Skeletal muscle tissue (tissue), 4 donors: ENCODE results near the gene FRAT1. TPM values are rescaled to one million over a fixed set of nuclear protein-coding genes. Genes with fewer than 3 reads are reported as not detected.
A peak's percentile ranks its signal among the peaks of the same experiment; 100 is the strongest.
"Not testable (repeated sequence)": the region's sequence is repeated elsewhere in the genome, so short reads cannot be mapped to it uniquely, and the experiment has no call there.

Experiments
- H3K27ac ChIP-seq: one replicate; pipeline ENCODE4 v1.7.0; 2013; ENCODE audit warnings: mild to moderate bottlenecking, low read depth, low read length, inconsistent platforms
- H3K27me3 ChIP-seq, 3 donors: one replicate each; pipeline ENCODE4 v1.7.0; 2013; ENCODE audit warnings: low read length in 3 of 3; ENCODE audit not compliant: control insufficient read depth in 3 of 3, insufficient read depth in 3 of 3
- H3K36me3 ChIP-seq, 3 donors: one replicate each; pipeline ENCODE4 v1.7.0; 2013; ENCODE audit warnings: low read length in 3 of 3; ENCODE audit not compliant: control insufficient read depth in 3 of 3, insufficient read depth in 3 of 3
- H3K4me1 ChIP-seq, 3 donors: one replicate each; pipeline ENCODE4 v1.7.0; 2013; ENCODE audit warnings: low read length in 3 of 3, mild to moderate bottlenecking in 3 of 3; ENCODE audit not compliant: control insufficient read depth in 3 of 3, insufficient read depth in 3 of 3
- H3K4me3 ChIP-seq, 3 donors: one replicate each; pipeline ENCODE4 v1.7.0; 2013; ENCODE audit warnings: low read length in 3 of 3
- H3K9ac ChIP-seq, 3 donors: one replicate each; pipeline ENCODE4 v1.7.0; 2013; ENCODE audit warnings: low read length in 3 of 3, mild to moderate bottlenecking in 3 of 3, moderate library complexity in 2 of 3, low read depth in 1 of 3
- H3K9me3 ChIP-seq, 3 donors: one replicate each; pipeline ENCODE4 v1.7.0; 2013; ENCODE audit warnings: low read length in 3 of 3; ENCODE audit not compliant: control insufficient read depth in 3 of 3
- total RNA-seq: library from RNA; depleted of rRNA; stranded (reverse); fragments of >200 nt; gene quantifications from one replicate; pipeline ENCODE4 v1.2.3, GENCODE V29; 2014
- donor health status: Osteomylitis.

The FRAT1 gene
- total RNA-seq, 1 donor from 2014 or later, result 2.1 TPM

DNA sequence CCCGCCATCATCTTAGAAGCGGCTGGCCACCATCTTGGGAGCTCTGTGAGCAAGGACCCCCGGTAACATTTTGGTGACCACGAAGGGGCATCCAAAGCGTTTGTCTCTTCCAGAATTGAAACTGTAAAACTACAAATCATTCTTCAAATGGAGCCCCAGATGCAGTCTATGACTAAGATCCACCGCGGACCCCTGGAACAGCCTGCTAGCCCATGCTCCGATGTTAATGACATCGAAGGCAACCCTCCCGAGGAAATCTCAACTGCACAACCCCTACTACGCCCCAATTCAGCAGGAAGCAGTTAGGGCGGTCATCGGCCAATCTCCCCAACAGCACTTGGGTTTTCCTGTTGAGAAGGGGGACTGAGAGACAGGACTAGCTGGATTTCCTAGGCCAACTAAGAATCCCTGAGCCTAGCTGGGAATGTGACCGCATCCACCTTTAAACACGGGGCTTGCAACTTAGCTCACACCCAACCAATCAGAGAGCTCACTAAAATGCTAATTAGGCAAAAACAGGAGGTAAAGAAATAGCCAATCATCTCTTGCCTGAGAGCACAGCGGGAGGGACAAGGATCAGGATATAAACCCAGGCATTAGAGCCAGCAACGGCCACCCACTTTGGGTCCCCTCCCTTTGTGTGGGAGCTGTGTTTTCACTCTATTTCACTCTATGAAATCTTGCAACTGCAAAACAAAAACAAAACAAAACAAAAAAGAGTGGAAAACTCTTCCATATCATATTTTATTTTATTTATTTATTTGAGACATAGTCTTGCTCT is 28.3 kb upstream of the FRAT1 start:
- not testable (repeated sequence) for H3K27ac ChIP-seq, H3K4me1 ChIP-seq, H3K9ac ChIP-seq, H3K9me3 ChIP-seq, H3K27me3 ChIP-seq, H3K4me3 ChIP-seq, H3K36me3 ChIP-seq

- H3K9me3 ChIP-seq, result no peaks in the 10 kb centered on the region
- peak overlapping the region; percentile 90 to 95 (median 95) for H3K4me3 ChIP-seq
- peaks cover 5 to 7% (median 6%) of the 10 kb centered on the region in 3 donors for H3K4me1 ChIP-seq
- H3K9ac ChIP-seq, result peak overlapping the region; percentile 88 to 92 (median 89)
- peak overlapping the region; percentile 90 for H3K27ac ChIP-seq
- peaks cover 0 to 3% (median 0%) of the 10 kb centered on the region in 3 donors for H3K36me3 ChIP-seq
- H3K27me3 ChIP-seq, result no peaks in the 10 kb centered on the region
These were observed 27.5 kb upstream of the FRAT1 start for GRCh38 chr10:97291357-97292096.

GRCh38 chr10:97292097-97292861 is 26.8 kb upstream of the FRAT1 start, which contains the start of gene ARHGAP19:
TSS of gene ARHGAP19 (minus strand) at chr10:97292637. CDS start at chr10:97292627, 10 bp downstream.
- Histone ChIP-seq H3K27me3 (no peaks in the 10 kb centered on the region), H3K9me3 (no peaks in the 10 kb centered on the region), H3K27ac (peak within 1 kb of the TSS; percentile 90), H3K36me3 (peaks cover 0 to 3% (median 0%) of the 10 kb centered on the region in 3 donors), H3K4me3 (peak within 1 kb of the TSS; percentile 90 to 95 (median 95)), H3K4me1 (peaks cover 5 to 7% (median 6%) of the 10 kb centered on the region in 3 donors), H3K9ac (peak within 1 kb of the TSS; percentile 88 to 92 (median 89))

DNA sequence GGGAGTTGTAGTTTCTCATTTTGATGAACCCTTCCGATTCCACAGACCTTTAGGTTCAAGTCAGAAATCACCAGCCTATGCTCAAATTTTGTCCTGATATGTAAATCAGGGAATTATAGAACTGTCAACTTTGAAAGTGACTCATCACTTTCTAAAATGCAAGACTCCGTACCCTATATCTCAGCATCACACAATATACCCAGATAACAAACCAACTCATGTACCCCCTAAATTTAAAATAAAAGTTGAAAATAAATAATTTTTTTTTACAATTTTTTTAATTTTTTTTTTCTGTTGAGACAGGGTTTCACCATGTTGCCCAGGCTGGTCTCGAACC is 26.2 kb upstream of the FRAT1 start:
- Histone ChIP-seq H3K4me1 (peaks cover 5 to 7% (median 6%) of the 10 kb centered on the region in 3 donors), H3K36me3 (no peaks in the 10 kb centered on the region), H3K9me3 (no peaks in the 10 kb centered on the region), H3K27me3 (no peaks in the 10 kb centered on the region), H3K27ac (no peak overlapping the region), H3K4me3 (peak overlapping the region in 1 of 3 donors; percentile 9), H3K9ac (no peak overlapping the region)

DNA sequence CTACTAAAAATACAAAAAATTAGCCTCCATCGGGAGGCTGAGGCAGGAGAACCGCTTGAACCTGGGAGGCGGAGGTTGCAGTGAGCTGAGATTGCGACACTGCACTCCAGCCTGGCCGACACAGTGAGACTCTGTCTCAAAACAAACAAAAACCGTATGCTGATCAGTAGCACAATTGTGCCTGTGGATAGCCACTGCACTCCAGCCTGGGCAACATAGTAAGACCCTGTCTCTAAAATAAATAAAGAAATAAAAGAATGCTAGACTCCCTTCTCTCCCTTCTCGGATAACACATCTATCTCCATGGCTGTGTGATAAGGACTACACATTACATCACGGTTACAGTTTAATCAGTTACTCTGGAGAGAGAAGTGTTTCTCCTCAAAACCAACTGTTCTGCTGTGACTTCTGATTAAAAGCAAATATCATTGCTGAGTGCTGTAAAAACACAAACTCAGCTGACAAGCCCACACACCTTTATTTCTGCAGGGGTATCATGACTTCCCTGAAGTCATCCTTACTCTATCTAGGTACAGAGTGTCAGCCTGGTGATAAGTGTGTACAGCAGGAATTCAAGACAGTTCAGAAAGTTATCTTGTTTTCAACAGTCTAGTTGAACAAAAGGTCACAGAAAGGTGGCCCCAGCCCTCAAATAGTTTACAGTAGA is 21.4 kb upstream of the FRAT1 start:
- no peaks in the 10 kb centered on the region for H3K4me1 ChIP-seq
- H3K4me3 ChIP-seq, result no peak overlapping the region
- no peaks in the 10 kb centered on the region for H3K27me3 ChIP-seq
- no peaks in the 10 kb centered on the region for H3K9me3 ChIP-seq
- no peak overlapping the region for H3K27ac ChIP-seq
- H3K9ac ChIP-seq, result no peak overlapping the region
- H3K36me3 ChIP-seq, result no peaks in the 10 kb centered on the region

- Histone ChIP-seq H3K27me3 (no peaks in the 10 kb centered on the region), H3K9ac (no peak overlapping the region), H3K9me3 (no peaks in the 10 kb centered on the region), H3K36me3 (no peaks in the 10 kb centered on the region), H3K27ac (no peak overlapping the region), H3K4me3 (no peak overlapping the region), H3K4me1 (no peaks in the 10 kb centered on the region)
These were observed 20.9 kb upstream of the FRAT1 start for GRCh38 chr10:97298223-97298571.

DNA sequence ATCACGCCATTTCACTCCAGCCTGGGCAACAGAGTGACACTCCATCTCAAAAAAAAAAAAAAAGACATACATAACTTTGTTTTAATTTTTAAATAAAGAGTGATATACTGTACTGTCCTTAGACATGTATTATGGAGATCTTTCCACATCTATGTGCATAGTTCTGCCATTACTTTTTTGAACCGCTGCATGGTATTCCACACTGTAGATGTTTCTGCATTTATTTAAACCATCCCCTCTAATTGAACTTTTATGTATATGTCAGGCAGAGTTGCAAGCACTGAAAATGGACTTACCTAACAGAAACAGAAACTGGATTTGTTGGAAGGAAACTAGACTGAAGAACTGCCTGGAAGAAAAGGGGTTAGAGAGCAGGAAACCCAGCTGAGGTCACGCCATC is 18.1 kb upstream of the FRAT1 start:
- Histone ChIP-seq H3K36me3 (no peaks in the 10 kb centered on the region), H3K9me3 (no peaks in the 10 kb centered on the region), H3K4me1 (no peaks in the 10 kb centered on the region), H3K27me3 (no peaks in the 10 kb centered on the region), H3K4me3 (no peak overlapping the region), H3K9ac (no peak overlapping the region), H3K27ac (no peak overlapping the region)

DNA sequence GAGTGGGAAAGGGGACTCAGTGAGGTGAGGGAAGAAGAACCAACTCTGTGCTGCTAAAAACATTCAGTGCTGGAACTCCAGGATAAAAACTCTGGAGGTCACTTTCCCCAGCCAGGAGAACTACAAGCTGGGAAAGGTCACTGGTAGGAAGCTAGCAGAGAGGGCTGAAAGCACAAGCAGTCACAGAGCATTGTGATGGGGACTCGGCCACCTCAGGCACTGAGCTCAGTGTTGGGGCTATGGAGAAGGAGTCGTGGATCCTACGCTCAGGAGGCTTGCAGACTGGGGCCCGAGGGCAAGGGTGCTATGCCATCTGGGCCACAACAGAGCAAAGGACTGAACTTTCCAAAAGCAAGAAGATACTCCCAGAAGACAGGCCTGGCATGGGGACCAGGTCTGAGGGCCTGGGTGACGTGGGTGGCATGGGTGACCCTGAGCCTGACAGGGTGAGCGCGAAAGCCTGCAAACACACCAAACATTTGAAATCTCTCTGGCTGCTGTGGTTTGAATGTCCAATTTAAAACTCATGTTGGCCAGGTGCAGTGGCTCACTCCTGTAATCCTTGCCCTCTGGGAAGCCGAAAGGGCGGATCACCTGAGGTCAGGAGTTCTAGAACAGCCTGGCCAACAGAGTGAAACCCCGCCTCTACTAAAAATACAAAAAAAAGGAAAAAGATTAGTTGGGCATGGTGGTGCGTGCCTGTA is 16.8 kb upstream of the FRAT1 start:
- H3K27me3 ChIP-seq, result no peaks in the 10 kb centered on the region
- no peak overlapping the region for H3K27ac ChIP-seq
- no peak overlapping the region for H3K4me3 ChIP-seq
- H3K36me3 ChIP-seq, result no peaks in the 10 kb centered on the region
- H3K9me3 ChIP-seq, result no peaks in the 10 kb centered on the region
- H3K9ac ChIP-seq, result no peak overlapping the region
- H3K4me1 ChIP-seq, result peaks cover under 1 to 1% (median under 1%) of the 10 kb centered on the region in 3 donors

- Histone ChIP-seq H3K27me3 (no peaks in the 10 kb centered on the region), H3K27ac (peak overlapping the region; percentile 63), H3K36me3 (no peaks in the 10 kb centered on the region), H3K9me3 (no peaks in the 10 kb centered on the region), H3K9ac (no peak overlapping the region), H3K4me3 (no peak overlapping the region), H3K4me1 (peaks cover 11 to 14% (median 11%) of the 10 kb centered on the region in 3 donors)
These were observed 11.6 kb upstream of the FRAT1 start for GRCh38 chr10:97307441-97307840.
